T-helper 1 cell treated with Interleukin-12 subunit alpha and Interleukin-12 subunit beta and Interleukin-4 antibody, amounts not matched to agents 30 ng/mL and 1 ng/mL, for 36 hours (primary cell): ENCODE data around the gene PYGM. TPM values are rescaled to one million over a fixed set of nuclear protein-coding genes. Genes with fewer than 3 reads are reported as not detected.

Experiments used
- intact Hi-C: fragments of 100-400 bp; cut with micrococcal nuclease; formaldehyde crosslinking; loops from one replicate; pipeline ENCODE4 v1.15.1; 2024
- total RNA-seq: library from RNA; stranded (reverse); gene quantifications from 2 replicates; pipeline ENCODE4 v1.2.3, GENCODE V29; 2022

PYGM gene
- total RNA-seq = 7.3 and 8.6 TPM in 2 replicates

- intact Hi-C loops = no loop called here
Measured at GRCh38 chr11:64759722-64760719, at the start of gene PYGM. Gene PYGM, minus strand, starts transcription at chr11:64759974. Its CDS starts 76 bp downstream, at chr11:64759898.

- intact Hi-C loops = no loop called here
Measured at GRCh38 chr11:64805481-64805880, 45.7 kb upstream of the PYGM start.

GRCh38 chr11:64804346-64805210, 44.8 kb upstream of the PYGM start:
- intact Hi-C loops = loop anchor here (5.0 kb wide), 1 partner anchor 223 kb away; the partner anchor contains the start of gene SNX15

GRCh38 chr11:64803846-64804345, 44.1 kb upstream of the PYGM start:
- intact Hi-C loops = loop anchor here (1.0 to 5.0 kb wide), 5 partner anchors 26 to 223 kb away; partner anchors contain the start of genes ATG2A, PPP2R5B, RASGRP2 and SF1

- intact Hi-C loops = loop anchor here (1.0 to 5.0 kb wide), 5 partner anchors 25 to 224 kb away; partner anchors contain the start of genes ATG2A, PPP2R5B, RASGRP2 and SF1
Measured at GRCh38 chr11:64803158-64803845, 43.5 kb upstream of the PYGM start, which contains the start of gene MAP4K2. Gene MAP4K2, minus strand, starts transcription at chr11:64803214. Its CDS starts 65 bp downstream, at chr11:64803149.

- intact Hi-C loops = loop anchor here (1.0 to 5.0 kb wide), 7 partner anchors 8 to 333 kb away; partner anchors contain the start of genes ATG2A, MEN1, PPP2R5B and RASGRP2
Measured at GRCh38 chr11:64802370-64803157, 42.8 kb upstream of the PYGM start.

- intact Hi-C loops = loop anchor here (1.0 to 5.0 kb wide), 4 partner anchors 9 to 334 kb away; partner anchors contain the start of genes MEN1, RASGRP2 and SNX15
Measured at GRCh38 chr11:64801561-64802369, 42.0 kb upstream of the PYGM start.

GRCh38 chr11:64801158-64801464, 41.3 kb upstream of the PYGM start:
- intact Hi-C loops = loop anchor here (5.0 kb wide), 1 partner anchor 226 kb away; the partner anchor contains the start of gene SNX15

- intact Hi-C loops = loop anchor here (5.0 kb wide), 1 partner anchor 227 kb away; the partner anchor contains the start of gene SNX15
Measured at GRCh38 chr11:64800303-64801157, 40.8 kb upstream of the PYGM start.

GRCh38 chr11:64799623-64800302, 40.0 kb upstream of the PYGM start:
- intact Hi-C loops = loop anchor here (5.0 kb wide), 1 partner anchor 228 kb away; the partner anchor contains the start of gene SNX15

GRCh38 chr11:64799256-64799622, 39.5 kb upstream of the PYGM start:
- intact Hi-C loops = no loop called here

- intact Hi-C loops = no loop called here
Measured at GRCh38 chr11:64796757-64797541, 37.2 kb upstream of the PYGM start.

GRCh38 chr11:64796047-64796756, 36.4 kb upstream of the PYGM start:
- intact Hi-C loops = no loop called here

- intact Hi-C loops = no loop called here
Measured at GRCh38 chr11:64794526-64794925, 34.8 kb upstream of the PYGM start.

- intact Hi-C loops = no loop called here
Measured at GRCh38 chr11:64793271-64794160, 33.7 kb upstream of the PYGM start.
